ENCODE data around the gene WDR27.
A peak's percentile ranks its signal among the peaks of the same experiment; 100 is the strongest.
"Not testable (repeated sequence)": the region's sequence is repeated elsewhere in the genome, so short reads cannot be mapped to it uniquely, and the experiment has no call there.

Gene WDR27

DNA sequence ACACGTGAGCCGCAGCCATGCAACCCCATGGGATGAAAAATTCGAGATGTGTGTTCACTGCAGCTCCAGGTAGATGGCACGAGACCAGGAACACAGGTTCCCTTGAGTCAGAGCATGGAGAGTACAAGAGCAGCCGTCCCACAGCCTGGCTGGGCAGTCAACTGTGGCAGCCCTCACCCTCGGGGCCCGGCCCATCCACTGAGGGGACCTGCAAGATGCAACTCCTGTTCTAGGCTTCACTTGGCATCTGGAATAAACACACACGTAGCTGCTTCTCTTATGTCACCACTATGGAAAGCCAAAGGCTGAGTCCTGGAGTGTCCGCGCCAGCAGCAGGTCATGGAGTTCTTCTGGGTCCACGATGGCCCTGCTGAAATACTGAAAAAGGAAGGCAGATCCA is 77.0 kb downstream of the WDR27 start:
- peaks cover 47% of the 10 kb centered on the region for H3K4me1 ChIP-seq (ENCODE audit: control insufficient read depth, insufficient read depth, low read length)

DNA sequence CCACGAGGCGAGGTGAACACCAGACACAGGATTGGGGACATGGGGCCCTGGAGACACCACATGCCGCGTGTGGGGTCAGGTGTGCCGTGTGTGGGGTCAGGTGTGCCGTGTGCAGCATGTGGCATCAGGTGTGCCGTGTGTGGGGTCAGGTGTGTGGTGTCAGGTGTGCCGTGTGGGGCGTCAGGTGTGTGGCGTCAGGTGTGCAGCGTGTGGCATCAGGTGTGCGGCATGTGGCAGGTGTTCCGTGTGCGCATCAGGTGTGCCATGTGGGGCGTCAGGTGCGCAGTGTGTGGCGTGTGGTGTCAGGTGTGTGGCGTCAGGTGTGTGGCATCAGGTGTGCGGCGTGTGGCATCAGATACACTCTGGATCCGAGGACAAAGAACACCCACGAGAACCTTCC is 77.9 kb downstream of the WDR27 start:
- H3K27me3 ChIP-seq (ENCODE audit: control insufficient read depth, insufficient read depth, low read length), result no peaks in the 10 kb centered on the region
- H3K27ac ChIP-seq (ENCODE audit: low read depth, low read length), result no peak overlapping the region; the same call in 1 of the 2 replicates
- H3K9ac ChIP-seq (ENCODE audit: low read length), result no peak overlapping the region
- H3K9me3 ChIP-seq (ENCODE audit: control insufficient read depth, insufficient read depth, low read depth, low read length), result peaks cover 2% of the 10 kb centered on the region; the same call in 1 of the 2 replicates
- H3K4me3 ChIP-seq (ENCODE audit: low read depth, low read length), result no peak overlapping the region
- H3K36me3 ChIP-seq (ENCODE audit: control insufficient read depth, insufficient read depth, low read length), result peaks cover 46% of the 10 kb centered on the region
- peaks cover 54% of the 10 kb centered on the region for H3K4me1 ChIP-seq (ENCODE audit: control insufficient read depth, insufficient read depth, low read length)

More for the DNA sequence above, 77.0 kb downstream of the WDR27 start:
- H3K36me3 ChIP-seq (ENCODE audit: control insufficient read depth, insufficient read depth, low read length), result peaks cover 46% of the 10 kb centered on the region
- H3K27ac ChIP-seq (ENCODE audit: low read depth, low read length), result no peak overlapping the region
- no peak overlapping the region for H3K9ac ChIP-seq (ENCODE audit: low read length)
- H3K27me3 ChIP-seq (ENCODE audit: control insufficient read depth, insufficient read depth, low read length), result no peaks in the 10 kb centered on the region
- no peak overlapping the region for H3K4me3 ChIP-seq (ENCODE audit: low read depth, low read length)
- peaks cover 2% of the 10 kb centered on the region; the same call in 1 of the 2 replicates for H3K9me3 ChIP-seq (ENCODE audit: control insufficient read depth, insufficient read depth, low read depth, low read length)

DNA sequence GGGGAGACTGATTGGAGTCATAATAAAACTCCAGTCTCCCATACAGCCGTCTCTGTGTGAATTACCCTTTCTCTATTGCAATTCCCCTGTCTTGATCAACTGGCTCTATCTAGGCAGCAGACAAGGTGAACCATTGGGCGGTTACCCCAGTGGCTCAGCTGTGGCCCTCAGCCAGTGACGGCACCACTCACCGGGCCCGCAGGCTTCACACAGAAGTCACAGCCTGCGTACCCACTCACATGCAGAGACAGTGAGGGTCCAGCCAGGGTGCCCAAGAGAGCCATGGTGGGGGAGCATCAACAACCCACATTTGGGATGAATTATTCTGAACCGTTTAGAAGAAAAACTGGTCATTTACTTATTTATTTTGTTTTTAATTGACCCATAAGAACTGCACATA is 78.5 kb downstream of the WDR27 start:
- Histone ChIP-seq H3K4me1 (ENCODE audit: control insufficient read depth, insufficient read depth, low read length) (peaks cover 57% of the 10 kb centered on the region), H3K9ac (ENCODE audit: low read length) (peak overlapping the region; percentile 11), H3K9me3 (ENCODE audit: control insufficient read depth, insufficient read depth, low read depth, low read length) (peaks cover 2% of the 10 kb centered on the region; the same call in 1 of the 2 replicates), H3K4me3 (ENCODE audit: low read depth, low read length) (no peak overlapping the region), H3K27ac (ENCODE audit: low read depth, low read length) (no peak overlapping the region; the same call in 1 of the 2 replicates), H3K27me3 (ENCODE audit: control insufficient read depth, insufficient read depth, low read length) (no peaks in the 10 kb centered on the region), H3K36me3 (ENCODE audit: control insufficient read depth, insufficient read depth, low read length) (peaks cover 46% of the 10 kb centered on the region)

DNA sequence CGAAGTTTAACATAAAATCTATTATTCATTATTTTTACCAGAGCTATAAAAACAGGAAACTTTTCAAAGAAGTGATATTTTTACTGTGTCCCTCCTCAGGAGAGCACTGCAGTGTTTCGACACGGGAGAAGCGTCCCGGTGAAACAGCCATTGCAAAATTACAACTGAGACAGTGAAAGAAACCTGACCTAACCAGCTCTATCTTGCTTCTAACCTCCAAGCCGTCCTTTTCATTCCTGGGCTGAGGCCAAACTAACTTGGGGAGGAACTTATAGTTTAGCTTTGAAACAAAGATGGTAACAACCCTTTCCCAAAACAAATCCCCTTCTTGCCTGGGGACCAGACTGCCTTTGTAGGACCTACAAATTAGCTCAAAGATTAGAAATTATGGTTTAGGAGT is 79.2 kb downstream of the WDR27 start:
- no peaks in the 10 kb centered on the region for H3K27me3 ChIP-seq (ENCODE audit: control insufficient read depth, insufficient read depth, low read length)
- peaks cover 2% of the 10 kb centered on the region; the same call in 1 of the 2 replicates for H3K9me3 ChIP-seq (ENCODE audit: control insufficient read depth, insufficient read depth, low read depth, low read length)
- H3K36me3 ChIP-seq (ENCODE audit: control insufficient read depth, insufficient read depth, low read length), result peaks cover 41% of the 10 kb centered on the region
- H3K4me1 ChIP-seq (ENCODE audit: control insufficient read depth, insufficient read depth, low read length), result peaks cover 56% of the 10 kb centered on the region
- H3K9ac ChIP-seq (ENCODE audit: low read length), result peak overlapping the region; percentile 56
- H3K27ac ChIP-seq (ENCODE audit: low read depth, low read length), result peak overlapping the region; percentile 91; the same call in 1 of the 2 replicates
- H3K4me3 ChIP-seq (ENCODE audit: low read depth, low read length), result no peak overlapping the region

DNA sequence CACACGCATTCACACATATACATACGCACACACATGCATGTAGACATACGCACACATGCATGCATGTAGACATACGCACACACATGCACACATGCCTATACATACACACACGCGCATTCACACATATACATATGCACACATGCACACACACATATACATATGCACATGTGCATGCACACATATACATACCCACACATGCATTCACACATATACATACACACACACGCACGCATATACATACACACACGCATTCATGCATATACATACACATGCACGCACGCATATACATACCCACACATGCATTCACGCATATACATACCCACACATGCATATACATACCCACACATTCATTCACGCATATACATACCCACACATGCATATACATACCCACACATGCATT is 80.5 kb downstream of the WDR27 start:
- Histone ChIP-seq H3K4me3 (ENCODE audit: low read depth, low read length) (no peak overlapping the region), H3K27me3 (ENCODE audit: control insufficient read depth, insufficient read depth, low read length) (no peaks in the 10 kb centered on the region), H3K9me3 (ENCODE audit: control insufficient read depth, insufficient read depth, low read depth, low read length) (peaks cover 5% of the 10 kb centered on the region; the same call in 1 of the 2 replicates), H3K36me3 (ENCODE audit: control insufficient read depth, insufficient read depth, low read length) (peaks cover 29% of the 10 kb centered on the region), H3K27ac (ENCODE audit: low read depth, low read length) (peak overlapping the region; percentile 91; the same call in 1 of the 2 replicates), H3K4me1 (ENCODE audit: control insufficient read depth, insufficient read depth, low read length) (peaks cover 54% of the 10 kb centered on the region), H3K9ac (ENCODE audit: low read length) (peak overlapping the region; percentile 92)

DNA sequence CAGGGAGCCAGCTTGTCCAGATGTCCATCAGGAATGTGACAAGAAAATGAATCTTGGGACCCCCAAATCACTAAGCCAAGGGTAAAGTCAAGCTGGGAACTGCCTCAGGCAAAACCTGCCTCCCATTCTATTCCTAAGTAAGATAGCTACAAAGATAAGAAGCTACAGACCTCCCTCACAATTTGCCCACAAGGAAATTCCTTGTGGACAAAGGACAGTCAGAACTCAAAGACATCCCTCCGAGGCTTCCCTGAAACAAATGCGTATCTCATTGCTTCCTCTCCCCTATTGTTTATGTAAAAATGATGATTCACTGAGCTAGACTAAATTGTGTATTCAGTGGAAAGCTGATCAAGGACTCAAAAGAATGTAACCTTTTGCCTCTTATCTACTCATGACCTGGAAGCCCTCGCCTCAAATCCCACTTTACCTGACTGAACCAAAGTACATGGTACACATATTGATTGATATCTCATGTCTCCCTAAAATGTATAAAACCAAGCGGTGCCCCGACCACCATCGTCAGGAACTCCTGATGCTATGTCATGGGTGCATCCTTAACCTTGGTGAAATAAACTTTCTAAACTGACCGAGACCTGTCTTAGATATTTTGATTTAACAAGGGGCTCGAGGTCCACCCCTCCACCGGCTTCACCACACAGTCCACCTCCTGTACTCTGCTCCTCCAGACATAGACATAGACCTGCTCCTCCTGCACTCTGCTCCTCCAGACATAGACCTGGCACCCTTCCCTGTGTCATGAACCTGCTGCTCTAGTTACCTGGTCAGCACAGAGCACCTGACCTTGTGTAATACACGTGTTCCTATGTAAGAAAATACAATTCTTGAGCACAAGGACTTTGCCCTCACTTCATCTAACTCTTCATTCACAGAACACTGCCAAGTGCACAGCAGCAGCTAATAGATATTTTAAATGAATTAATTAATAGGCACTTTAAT is 81.4 kb downstream of the WDR27 start:
- Histone ChIP-seq H3K27ac (ENCODE audit: low read depth, low read length) (peak overlapping the region; percentile 97), H3K9me3 (ENCODE audit: control insufficient read depth, insufficient read depth, low read depth, low read length) (peaks cover 6% of the 10 kb centered on the region; the same call in 1 of the 2 replicates), H3K27me3 (ENCODE audit: control insufficient read depth, insufficient read depth, low read length) (no peaks in the 10 kb centered on the region), H3K4me1 (ENCODE audit: control insufficient read depth, insufficient read depth, low read length) (peaks cover 54% of the 10 kb centered on the region), H3K4me3 (ENCODE audit: low read depth, low read length) (peak overlapping the region; percentile 36; the same call in 1 of the 2 replicates), H3K36me3 (ENCODE audit: control insufficient read depth, insufficient read depth, low read length) (peaks cover 21% of the 10 kb centered on the region), H3K9ac (ENCODE audit: low read length) (peak overlapping the region; percentile 92)

DNA sequence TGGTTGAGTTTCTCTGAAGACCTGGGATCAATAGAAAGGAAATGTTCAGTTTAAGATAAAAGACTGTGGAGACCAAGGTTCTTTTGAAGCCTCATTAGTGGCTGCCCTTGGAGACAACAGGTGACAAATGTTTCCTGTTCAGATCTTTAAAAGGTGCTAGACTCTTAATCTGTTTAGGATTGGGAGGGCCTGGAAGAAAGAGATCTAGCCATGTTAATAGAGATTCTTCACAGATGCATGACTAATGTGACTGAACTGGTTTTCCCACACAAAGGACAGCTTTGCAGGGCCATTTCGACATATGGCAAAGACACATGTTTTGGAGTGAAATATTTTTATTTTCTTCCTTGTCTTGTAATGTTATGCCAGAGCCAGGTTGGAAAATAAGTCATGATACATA is 82.2 kb downstream of the WDR27 start:
- peaks cover 18% of the 10 kb centered on the region for H3K36me3 ChIP-seq (ENCODE audit: control insufficient read depth, insufficient read depth, low read length)
- H3K4me3 ChIP-seq (ENCODE audit: low read depth, low read length), result peak overlapping the region; percentile 36
- H3K4me1 ChIP-seq (ENCODE audit: control insufficient read depth, insufficient read depth, low read length), result peaks cover 54% of the 10 kb centered on the region
- peak overlapping the region; percentile 92 for H3K9ac ChIP-seq (ENCODE audit: low read length)
- H3K27me3 ChIP-seq (ENCODE audit: control insufficient read depth, insufficient read depth, low read length), result no peaks in the 10 kb centered on the region
- peak overlapping the region; percentile 97 for H3K27ac ChIP-seq (ENCODE audit: low read depth, low read length)
- peaks cover 6% of the 10 kb centered on the region; the same call in 1 of the 2 replicates for H3K9me3 ChIP-seq (ENCODE audit: control insufficient read depth, insufficient read depth, low read depth, low read length)

DNA sequence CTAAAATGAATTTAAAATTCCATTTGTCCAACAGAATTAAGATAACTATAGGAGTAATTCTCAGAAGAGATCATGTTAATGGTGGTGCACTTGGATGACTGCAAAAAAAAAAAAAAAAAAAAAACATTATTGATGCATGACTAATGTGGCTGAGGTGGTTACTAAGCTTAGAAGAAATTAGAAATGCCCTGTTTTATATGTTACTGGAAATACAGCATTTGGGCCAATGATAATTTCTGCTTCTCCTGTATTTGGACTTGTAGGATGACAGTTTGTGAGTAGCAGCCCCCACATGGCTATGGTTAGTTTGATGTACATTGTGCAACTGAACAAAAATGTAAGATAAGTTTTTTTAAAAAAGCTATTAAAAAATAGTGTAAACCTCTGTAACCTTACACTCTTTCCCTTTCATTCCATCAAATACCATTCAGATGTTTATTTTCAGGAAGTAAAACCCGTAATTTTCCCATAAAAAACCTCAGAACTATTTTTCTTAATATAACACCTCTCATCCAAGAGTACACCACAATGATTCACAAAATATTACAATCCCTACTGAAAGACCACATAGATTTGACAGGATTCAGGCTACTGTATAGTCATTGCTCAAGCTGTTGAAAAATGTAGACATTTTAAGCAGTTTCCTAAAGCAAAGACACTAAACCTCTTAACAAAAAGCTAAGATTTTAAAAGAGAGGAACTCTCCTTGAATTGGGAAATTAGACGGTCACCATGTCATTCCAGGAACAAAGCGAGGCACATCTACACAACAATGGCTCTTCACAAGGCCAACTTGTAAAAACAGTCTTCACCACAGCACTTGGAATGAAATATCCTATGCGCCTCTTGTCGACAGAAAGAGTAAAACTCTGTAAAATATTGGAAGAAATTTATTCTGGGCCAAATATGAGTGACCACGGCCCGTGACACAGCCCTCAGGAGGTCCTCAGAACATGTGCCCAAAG is 83.0 kb downstream of the WDR27 start:
- Histone ChIP-seq H3K4me3 (ENCODE audit: low read depth, low read length) (peak overlapping the region; percentile 23), H3K9me3 (ENCODE audit: control insufficient read depth, insufficient read depth, low read depth, low read length) (peaks cover 6% of the 10 kb centered on the region; the same call in 1 of the 2 replicates), H3K27me3 (ENCODE audit: control insufficient read depth, insufficient read depth, low read length) (no peaks in the 10 kb centered on the region), H3K4me1 (ENCODE audit: control insufficient read depth, insufficient read depth, low read length) (peaks cover 54% of the 10 kb centered on the region), H3K36me3 (ENCODE audit: control insufficient read depth, insufficient read depth, low read length) (peaks cover 9% of the 10 kb centered on the region), H3K9ac (ENCODE audit: low read length) (peak overlapping the region; percentile 92), H3K27ac (ENCODE audit: low read depth, low read length) (peak overlapping the region; percentile 97)

DNA sequence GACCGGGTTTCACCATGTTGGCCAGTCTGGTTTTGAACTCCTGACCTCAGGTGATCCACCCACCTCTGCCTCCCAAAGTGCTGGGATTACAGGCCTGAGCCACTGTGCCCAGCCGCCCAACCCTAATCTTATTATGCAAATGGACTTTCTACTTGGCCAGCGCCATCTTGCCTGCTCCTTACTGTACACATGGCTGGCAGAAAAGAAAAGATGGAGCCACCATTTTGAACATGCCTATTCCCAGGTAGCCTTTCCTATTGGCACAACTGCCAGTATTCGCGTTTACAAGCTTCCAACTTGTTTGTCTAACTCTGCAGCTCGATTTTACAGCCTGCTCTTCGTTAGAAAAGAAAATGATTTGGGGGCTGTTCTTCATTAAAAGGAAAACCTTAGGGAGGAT is 84.3 kb downstream of the WDR27 start:
- H3K27ac ChIP-seq (ENCODE audit: low read depth, low read length), result peak overlapping the region; percentile 97; the same call in 1 of the 2 replicates
- H3K4me1 ChIP-seq (ENCODE audit: control insufficient read depth, insufficient read depth, low read length), result peaks cover 45% of the 10 kb centered on the region
- no peak overlapping the region for H3K4me3 ChIP-seq (ENCODE audit: low read depth, low read length)
- H3K9ac ChIP-seq (ENCODE audit: low read length), result no peak overlapping the region
- H3K36me3 ChIP-seq (ENCODE audit: control insufficient read depth, insufficient read depth, low read length), result peaks cover 14% of the 10 kb centered on the region; the same call in 1 of the 2 replicates
- H3K9me3 ChIP-seq (ENCODE audit: control insufficient read depth, insufficient read depth, low read depth, low read length), result peaks cover 4% of the 10 kb centered on the region; the same call in 1 of the 2 replicates
- H3K27me3 ChIP-seq (ENCODE audit: control insufficient read depth, insufficient read depth, low read length), result no peaks in the 10 kb centered on the region

DNA sequence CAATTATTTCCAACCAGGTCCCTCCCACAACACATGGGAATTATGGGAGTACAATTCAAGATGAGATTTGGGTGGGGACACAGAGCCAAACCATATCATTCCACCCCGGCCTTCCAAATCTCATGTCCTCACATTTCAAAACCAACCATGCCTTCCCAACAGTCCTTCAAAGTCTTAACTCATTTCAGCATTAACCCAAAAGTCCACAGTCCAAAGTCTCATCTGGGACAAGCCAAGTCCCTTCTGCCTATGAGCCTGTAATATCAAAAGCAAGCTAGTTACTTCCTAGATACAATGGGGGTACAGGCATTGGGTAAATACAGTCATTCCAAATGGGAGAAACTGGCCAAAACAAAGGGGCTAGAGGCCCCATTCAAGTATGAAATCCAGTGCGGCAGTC is 93.2 kb downstream of the WDR27 start:
- H3K9me3 ChIP-seq (ENCODE audit: control insufficient read depth, insufficient read depth, low read depth, low read length); H3K4me3 ChIP-seq (ENCODE audit: low read depth, low read length): not testable (repeated sequence)
- peaks cover 20% of the 10 kb centered on the region; the same call in 1 of the 2 replicates for H3K36me3 ChIP-seq (ENCODE audit: control insufficient read depth, insufficient read depth, low read length)

More for the DNA sequence above, 93.2 kb downstream of the WDR27 start:
- not testable (repeated sequence) for H3K27me3 ChIP-seq (ENCODE audit: control insufficient read depth, insufficient read depth, low read length); H3K27ac ChIP-seq (ENCODE audit: low read depth, low read length); H3K4me1 ChIP-seq (ENCODE audit: control insufficient read depth, insufficient read depth, low read length); H3K9ac ChIP-seq (ENCODE audit: low read length)
